LHCN-M2 (cell line): ENCODE results near the gene TFDP1. TPM values are rescaled to one million over a fixed set of nuclear protein-coding genes. Genes with fewer than 3 reads are reported as not detected.

ENCODE experiments used
- DNase-seq: peaks from one replicate; pipeline ENCODE4 v3.0.0-alpha.2; 2012; ENCODE audit warnings: low read depth
- total RNA-seq: library from RNA; depleted of rRNA; stranded (reverse); fragments of >200 nt; gene quantifications from 2 replicates; pipeline ENCODE4 v1.2.3, GENCODE V29; 2014; rRNA removed

The TFDP1 gene
- total RNA-seq, 1 experiment from 2014 or later: 146 TPM

- no peak for DNase-seq
Measured at GRCh38 chr13:113664751-113665596, 80.4 kb downstream of the TFDP1 start.

- no peak for DNase-seq
Measured at GRCh38 chr13:113665597-113666328, 81.2 kb downstream of the TFDP1 start.

DNA sequence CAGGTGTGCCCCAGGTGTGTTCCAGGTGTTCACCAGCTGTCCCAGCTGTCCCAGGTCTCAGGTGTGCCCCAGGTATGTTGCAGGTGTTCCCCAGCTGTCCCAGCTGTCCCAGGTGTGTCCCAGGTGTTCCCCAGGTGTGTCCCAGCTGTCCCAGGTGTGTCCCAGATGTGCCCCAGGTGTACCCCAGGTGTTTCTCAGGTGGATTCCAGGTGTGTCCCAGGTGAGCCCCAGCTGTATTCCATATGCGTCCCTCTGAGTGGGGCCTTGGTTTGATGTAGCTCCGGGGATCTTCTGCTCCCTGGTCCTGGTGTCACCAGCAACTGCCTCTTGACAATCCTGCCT lies 81.7 kb downstream of the TFDP1 start:
- DNase-seq: no peak

GRCh38 chr13:113666951-113667701 lies 82.6 kb downstream of the TFDP1 start, which contains the start of gene GRK1:
Gene GRK1, plus strand, starts transcription at chr13:113667219. Its CDS starts 168 bp downstream, at chr13:113667387.
- DNase-seq: no peak

- DNase-seq: no peak
Measured at GRCh38 chr13:113667771-113668490, 83.4 kb downstream of the TFDP1 start.

DNA sequence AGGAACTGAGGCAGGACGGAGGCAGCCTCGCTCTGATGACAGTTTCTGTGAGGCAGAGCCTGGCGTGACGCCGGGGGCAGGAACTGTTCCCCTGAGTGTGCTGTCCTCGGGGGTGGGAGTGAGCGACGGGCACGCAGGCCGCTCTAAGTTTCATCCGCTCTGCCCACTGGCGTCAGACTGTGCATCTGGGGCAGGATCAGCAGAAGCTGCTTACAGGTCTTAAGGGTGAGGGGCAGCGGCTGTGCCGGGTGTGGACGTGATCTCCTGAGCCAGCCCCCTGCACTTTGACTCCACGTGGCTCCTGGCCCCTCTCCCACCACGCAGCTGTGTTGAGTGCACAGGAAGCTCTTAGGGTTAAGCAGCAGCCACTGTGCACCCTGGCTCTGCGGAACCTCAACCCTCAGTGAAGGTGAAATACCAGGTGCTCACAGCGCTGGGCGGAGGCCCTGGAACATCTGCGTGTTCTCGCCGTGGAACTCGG lies 84.0 kb downstream of the TFDP1 start:
- no peak for DNase-seq

DNA sequence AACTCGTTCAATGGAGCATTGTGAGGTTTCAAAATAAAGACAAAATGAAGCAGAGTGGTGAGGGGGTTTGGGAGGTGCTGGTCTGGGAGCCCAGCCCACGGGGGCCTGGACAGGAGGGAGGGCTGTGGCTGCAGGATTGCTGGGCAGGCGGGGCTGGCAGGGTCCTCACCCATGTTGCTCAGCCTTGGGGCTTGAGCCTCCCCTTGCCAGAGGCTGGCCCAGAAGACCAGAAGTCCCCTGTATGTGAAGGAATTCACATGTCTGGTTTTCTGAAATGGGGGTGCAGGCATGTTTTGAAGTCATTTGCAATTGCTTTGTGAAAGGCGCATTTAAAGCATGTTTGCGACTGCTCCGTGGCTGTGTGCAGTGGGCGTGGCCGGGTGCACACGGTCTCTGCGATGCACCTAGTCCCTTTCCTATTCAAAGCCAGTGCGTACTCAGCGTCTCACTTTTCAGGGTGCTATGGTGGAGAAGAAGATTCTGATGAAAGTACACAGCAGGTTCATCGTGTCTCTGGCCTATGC lies 84.7 kb downstream of the TFDP1 start:
- no peak for DNase-seq

DNA sequence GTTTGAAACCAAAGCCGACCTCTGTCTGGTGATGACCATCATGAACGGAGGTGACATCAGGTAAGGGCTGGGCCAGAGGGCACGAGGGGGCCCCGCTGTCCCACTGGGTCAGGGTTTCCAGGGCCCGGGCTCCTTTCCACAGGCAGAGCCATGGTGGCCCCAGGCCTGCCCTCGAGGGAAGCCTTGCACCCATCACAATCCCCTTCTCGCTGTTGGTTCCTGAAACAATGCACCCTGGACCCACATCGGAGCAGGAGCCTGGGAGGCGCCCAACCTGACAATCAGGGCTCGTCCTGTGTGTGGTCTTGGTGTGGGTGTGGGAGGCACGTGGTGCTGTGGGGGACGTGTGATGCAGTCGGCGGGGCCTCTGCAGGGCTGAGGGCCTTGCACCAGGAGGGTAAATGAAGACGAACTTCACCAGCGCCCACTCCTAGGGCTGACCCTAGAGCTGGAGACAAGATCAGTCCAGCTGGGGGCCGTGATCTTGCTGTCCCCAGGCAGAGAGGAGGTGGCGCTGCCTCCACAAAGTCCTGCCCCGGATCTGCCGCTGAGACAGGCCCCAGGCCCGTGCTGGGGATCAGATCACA lies 85.3 kb downstream of the TFDP1 start:
- DNase-seq: no peak

DNA sequence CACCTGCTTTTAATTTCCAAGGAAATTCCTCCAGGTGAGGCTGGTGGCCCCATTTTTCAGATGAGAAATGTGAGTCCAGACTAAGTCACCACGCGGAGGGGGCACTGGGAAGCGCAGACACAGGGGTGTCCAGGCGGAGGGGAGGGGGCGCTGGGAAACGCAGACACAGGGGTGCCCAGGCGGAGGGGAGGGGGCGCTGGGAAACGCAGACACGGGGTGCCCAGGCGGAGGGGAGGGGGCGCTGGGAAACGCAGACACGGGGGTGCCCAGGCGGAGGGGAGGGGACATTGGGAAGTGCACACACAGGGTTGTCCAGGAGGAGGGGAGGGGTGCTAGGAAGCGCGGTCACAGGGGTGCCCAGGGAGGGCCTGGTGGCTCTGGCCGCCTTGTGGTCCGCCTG lies 86.0 kb downstream of the TFDP1 start:
- DNase-seq: no peak

DNA sequence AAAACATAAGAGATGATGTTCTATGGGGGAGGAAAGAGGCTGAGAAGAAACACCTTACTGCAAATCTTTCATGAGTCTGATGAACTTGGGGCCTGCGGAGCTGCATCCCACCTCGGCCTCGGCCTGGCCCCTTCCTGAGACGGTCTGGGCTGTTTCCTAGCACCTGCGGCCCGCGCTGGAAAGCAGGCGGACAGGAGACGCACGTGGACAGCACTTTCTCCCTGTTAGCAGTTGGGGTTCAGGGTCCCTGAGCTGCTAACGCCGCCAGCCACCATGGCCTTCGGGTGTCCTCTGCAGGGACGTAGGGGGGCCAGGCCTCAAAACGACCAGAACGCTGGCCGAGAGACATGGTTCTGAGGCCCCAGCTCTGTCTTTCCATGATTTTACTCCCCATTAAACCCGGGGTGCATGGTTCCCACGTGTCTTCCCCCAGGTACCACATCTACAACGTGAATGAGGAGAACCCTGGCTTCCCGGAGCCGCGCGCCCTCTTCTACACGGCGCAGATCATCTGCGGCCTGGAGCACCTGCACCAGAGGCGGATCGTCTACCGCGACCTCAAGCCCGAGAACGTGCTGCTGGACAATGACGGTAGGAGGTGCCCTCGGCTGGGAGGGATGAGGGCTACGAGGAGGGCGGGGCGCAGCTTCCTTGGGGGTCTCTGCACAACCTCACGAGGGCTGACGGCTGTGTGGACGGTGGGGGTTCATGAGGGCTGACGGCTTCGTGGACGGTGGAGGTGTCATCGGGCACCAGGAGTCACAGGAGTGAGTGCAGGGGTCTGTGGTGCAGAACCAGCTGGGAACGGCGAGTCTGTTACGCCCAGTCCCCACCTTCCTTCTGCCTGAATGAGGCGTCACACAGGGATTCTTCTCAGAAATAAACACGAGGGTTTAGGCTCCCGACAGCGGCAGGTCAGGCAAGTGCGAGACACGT lies 86.8 kb downstream of the TFDP1 start:
- no peak for DNase-seq

- no peak for DNase-seq
Measured at GRCh38 chr13:113672002-113672651, 87.6 kb downstream of the TFDP1 start.

Other genes starting within 250 kb of the TFDP1 start
- gene GRTP1, start 220.6 kb upstream of the TFDP1 start, total RNA-seq: 0.19 TPM in 1 of 2 replicates, not detected in the other
- gene ADPRHL1, start 131.3 kb upstream of the TFDP1 start, total RNA-seq: 9.7 and 10.8 TPM in 2 replicates
- gene DCUN1D2, start 94.0 kb upstream of the TFDP1 start, total RNA-seq: 9.6 and 10.8 TPM in 2 replicates
- not detected in 2 replicates for gene ATP4B, start 73.4 kb downstream of the TFDP1 start, total RNA-seq
- not detected in 2 replicates for gene GRK1, start 82.5 kb downstream of the TFDP1 start, total RNA-seq
- gene TMEM255B, start 174.5 kb downstream of the TFDP1 start, total RNA-seq: 7.4 and 9.1 TPM in 2 replicates